HepG2 (cell line): ENCODE measurements around the gene C1orf35. TPM values are rescaled to one million over a fixed set of nuclear protein-coding genes. Genes with fewer than 3 reads are reported as not detected.

Source experiments
- ARNT2 ChIP-seq: sonication (generic); formaldehyde crosslinking; IDR thresholded peaks from 2 replicates; pipeline ENCODE4 v1.8.0; 2022; ENCODE audit warnings: mild to moderate bottlenecking, low read depth, missing genetic modification reagents, moderate library complexity
- CEBPG ChIP-seq: IDR thresholded peaks from 2 replicates; pipeline ENCODE4 v1.6.1; 2016
- CENPT ChIP-seq: sonication (generic); formaldehyde crosslinking; IDR thresholded peaks from 2 replicates; pipeline ENCODE4 v1.8.0; 2022; ENCODE audit warnings: low read depth, mild to moderate bottlenecking, moderate library complexity, missing genetic modification reagents
- KLF12 ChIP-seq: sonication (generic); formaldehyde crosslinking; IDR thresholded peaks from 2 replicates; pipeline ENCODE4 v1.4.0; 2020; ENCODE audit warnings: missing genetic modification reagents, borderline replicate concordance
- PBX2 ChIP-seq: IDR thresholded peaks from 2 replicates; pipeline ENCODE4 v1.6.1; 2016; ENCODE audit warnings: control low read depth
- PRMT3 ChIP-seq: sonication (generic); formaldehyde crosslinking; IDR thresholded peaks from 2 replicates; pipeline ENCODE4 v1.8.1; 2022; ENCODE audit warnings: low read depth, mild to moderate bottlenecking, moderate library complexity, missing genetic modification reagents, borderline replicate concordance
- ZNF138 ChIP-seq: sonication (generic); formaldehyde crosslinking; IDR thresholded peaks from 2 replicates; pipeline ENCODE4 v1.5.0; 2020; ENCODE audit warnings: mild to moderate bottlenecking, low read depth, missing genetic modification reagents
- ZNF142 ChIP-seq: sonication (generic); formaldehyde crosslinking; IDR thresholded peaks from 2 replicates; pipeline ENCODE4 v1.4.0; 2020; ENCODE audit warnings: missing genetic modification reagents
- ZNF782 ChIP-seq: sonication (generic); formaldehyde crosslinking; IDR thresholded peaks from 2 replicates; pipeline ENCODE4 v1.4.0; 2020; ENCODE audit warnings: missing genetic modification reagents, mild to moderate bottlenecking, borderline replicate concordance
- ZNF891 ChIP-seq: sonication (generic); formaldehyde crosslinking; IDR thresholded peaks from 2 replicates; pipeline ENCODE4 v1.5.0; 2020; ENCODE audit warnings: mild to moderate bottlenecking, missing genetic modification reagents
- polyA plus RNA-seq, 8 experiments: library from polyadenylated mRNA; depleted of rRNA in 3 of 8; stranded (reverse) in 7 of 8; unstranded in 1 of 8; fragments of >200 nt; fragmentation: Illumina TruSeq in 4 of 8; extraction: Trizol in 4 of 8; gene quantifications; 2 replicates each; pipeline versions ENCODE4 v1.2.1 to v1.2.3, GENCODE V29; 2011 to 2016; ENCODE audit warnings: low read depth in 4 of 8, missing spikeins in 1 of 8, mixed read lengths in 1 of 8; ENCODE audit not compliant: insufficient read depth in 1 of 8
- total RNA-seq, 5 experiments: library from RNA; depleted of rRNA; stranded (reverse); fragments of >200 nt; fragmentation: Illumina TruSeq; extraction: Trizol; gene quantifications; 2 replicates each; pipeline ENCODE4 v1.2.3, GENCODE V29; 2016; ENCODE audit warnings: low read depth in 1 of 5
- TF ChIP-seq, protein P1 (sequence below): sonication (generic); formaldehyde crosslinking; conservative IDR thresholded peaks from 2 replicates; pipeline ENCODE4 v1.8.0; 2022; ENCODE audit warnings: mild to moderate bottlenecking, moderate library complexity, missing genetic modification reagents
- TF ChIP-seq, protein P2 (sequence below): sonication (generic); formaldehyde crosslinking; conservative IDR thresholded peaks from 2 replicates; pipeline ENCODE4 v1.4.0; 2020; ENCODE audit warnings: mild to moderate bottlenecking, missing genetic modification reagents, moderate library complexity

Gene C1orf35
- total and polyA plus RNA-seq, 2 of the 13 experiments (the other 11 are each of a cell fraction or from before 2014, with no cell fraction given), result 8.1 to 19.3 TPM

DNA sequence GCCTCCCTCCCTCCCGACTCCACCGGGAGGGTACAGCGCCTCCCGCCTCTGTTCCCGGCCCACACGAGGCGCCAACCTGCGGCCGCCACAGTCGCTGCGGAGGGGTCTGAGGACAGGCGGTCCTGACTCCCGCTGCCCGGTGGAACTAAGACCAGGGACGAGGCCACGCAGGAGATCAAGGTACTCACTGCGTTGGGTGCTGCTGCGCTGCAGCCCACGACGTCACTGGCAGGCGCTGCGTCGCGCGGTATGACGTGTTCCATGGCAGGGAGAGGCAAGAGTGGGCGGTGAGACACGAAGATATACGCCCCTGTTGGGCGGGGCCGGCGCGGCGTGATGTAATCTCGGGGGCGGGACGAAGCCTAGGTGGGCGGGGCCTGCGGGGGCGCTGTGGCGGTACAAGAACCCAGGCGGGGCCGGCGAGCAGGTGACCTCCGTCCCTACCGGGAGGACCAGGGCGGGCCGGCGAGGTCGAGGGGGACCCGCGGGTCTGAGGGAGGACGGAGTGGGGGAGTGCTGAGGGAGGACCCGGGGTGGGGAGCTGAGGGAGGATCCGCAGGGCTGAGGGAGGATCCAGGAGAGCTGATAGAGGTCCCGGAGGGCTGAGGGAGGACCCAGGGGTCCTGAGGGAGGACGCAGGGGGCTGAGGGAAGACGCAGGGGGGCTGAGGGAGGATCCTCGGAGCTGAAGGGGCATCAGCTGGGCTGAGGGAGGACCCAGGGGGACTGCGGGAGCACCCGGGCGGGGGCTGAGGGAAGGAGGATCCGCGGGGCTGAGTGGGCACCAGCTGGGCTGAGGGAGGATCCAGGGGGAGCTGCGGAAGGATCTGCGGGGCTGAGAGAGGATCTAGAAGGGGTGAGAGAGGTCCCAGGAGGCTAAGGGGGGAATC is 6.2 kb upstream of the C1orf35 start, which contains the start of gene MRPL55 (continued):
- no peak; the same call in 1 of the 2 replicates for TF ChIP-seq ZNF142 (CRISPR knock-in tag)
- TF ChIP-seq PRMT3 (CRISPR knock-in tag), result no peak
- TF ChIP-seq CENPT (CRISPR knock-in tag), result no peak; the same call in 1 of the 2 replicates
- TF ChIP-seq PBX2 (CRISPR knock-in tag), result no peak
- TF ChIP-seq KLF12 (CRISPR knock-in tag), result peak; percentile 79; the same call in 1 of the 2 replicates
- TF ChIP-seq ZNF138 (CRISPR knock-in tag), result peak; percentile 93; the same call in 1 of the 2 replicates
- no peak for TF ChIP-seq ZNF891 (CRISPR knock-in tag)
- TF ChIP-seq, protein P1, sequence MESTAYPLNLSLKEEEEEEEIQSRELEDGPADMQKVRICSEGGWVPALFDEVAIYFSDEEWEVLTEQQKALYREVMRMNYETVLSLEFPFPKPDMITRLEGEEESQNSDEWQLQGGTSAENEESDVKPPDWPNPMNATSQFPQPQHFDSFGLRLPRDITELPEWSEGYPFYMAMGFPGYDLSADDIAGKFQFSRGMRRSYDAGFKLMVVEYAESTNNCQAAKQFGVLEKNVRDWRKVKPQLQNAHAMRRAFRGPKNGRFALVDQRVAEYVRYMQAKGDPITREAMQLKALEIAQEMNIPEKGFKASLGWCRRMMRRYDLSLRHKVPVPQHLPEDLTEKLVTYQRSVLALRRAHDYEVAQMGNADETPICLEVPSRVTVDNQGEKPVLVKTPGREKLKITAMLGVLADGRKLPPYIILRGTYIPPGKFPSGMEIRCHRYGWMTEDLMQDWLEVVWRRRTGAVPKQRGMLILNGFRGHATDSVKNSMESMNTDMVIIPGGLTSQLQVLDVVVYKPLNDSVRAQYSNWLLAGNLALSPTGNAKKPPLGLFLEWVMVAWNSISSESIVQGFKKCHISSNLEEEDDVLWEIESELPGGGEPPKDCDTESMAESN (CRISPR knock-in tag), result peak; percentile 92
- peak; percentile 88 for TF ChIP-seq CEBPG (CRISPR knock-in tag)
- TF ChIP-seq ZNF782 (CRISPR knock-in tag), result peak; percentile 17; the same call in 1 of the 2 replicates
- TF ChIP-seq, protein P2, sequence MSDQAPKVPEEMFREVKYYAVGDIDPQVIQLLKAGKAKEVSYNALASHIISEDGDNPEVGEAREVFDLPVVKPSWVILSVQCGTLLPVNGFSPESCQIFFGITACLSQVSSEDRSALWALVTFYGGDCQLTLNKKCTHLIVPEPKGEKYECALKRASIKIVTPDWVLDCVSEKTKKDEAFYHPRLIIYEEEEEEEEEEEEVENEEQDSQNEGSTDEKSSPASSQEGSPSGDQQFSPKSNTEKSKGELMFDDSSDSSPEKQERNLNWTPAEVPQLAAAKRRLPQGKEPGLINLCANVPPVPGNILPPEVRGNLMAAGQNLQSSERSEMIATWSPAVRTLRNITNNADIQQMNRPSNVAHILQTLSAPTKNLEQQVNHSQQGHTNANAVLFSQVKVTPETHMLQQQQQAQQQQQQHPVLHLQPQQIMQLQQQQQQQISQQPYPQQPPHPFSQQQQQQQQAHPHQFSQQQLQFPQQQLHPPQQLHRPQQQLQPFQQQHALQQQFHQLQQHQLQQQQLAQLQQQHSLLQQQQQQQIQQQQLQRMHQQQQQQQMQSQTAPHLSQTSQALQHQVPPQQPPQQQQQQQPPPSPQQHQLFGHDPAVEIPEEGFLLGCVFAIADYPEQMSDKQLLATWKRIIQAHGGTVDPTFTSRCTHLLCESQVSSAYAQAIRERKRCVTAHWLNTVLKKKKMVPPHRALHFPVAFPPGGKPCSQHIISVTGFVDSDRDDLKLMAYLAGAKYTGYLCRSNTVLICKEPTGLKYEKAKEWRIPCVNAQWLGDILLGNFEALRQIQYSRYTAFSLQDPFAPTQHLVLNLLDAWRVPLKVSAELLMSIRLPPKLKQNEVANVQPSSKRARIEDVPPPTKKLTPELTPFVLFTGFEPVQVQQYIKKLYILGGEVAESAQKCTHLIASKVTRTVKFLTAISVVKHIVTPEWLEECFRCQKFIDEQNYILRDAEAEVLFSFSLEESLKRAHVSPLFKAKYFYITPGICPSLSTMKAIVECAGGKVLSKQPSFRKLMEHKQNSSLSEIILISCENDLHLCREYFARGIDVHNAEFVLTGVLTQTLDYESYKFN (CRISPR knock-in tag), result peak; percentile 67
- TF ChIP-seq ARNT2 (CRISPR knock-in tag), result peak; percentile 90
